Activated effector memory CD4-positive, alpha-beta T cell treated with Interleukin-2 at 50 U/mL for 16 hours (primary cell): Measurements from ENCODE around the gene ERCC8.
"Not testable (repeated sequence)": the region's sequence is repeated elsewhere in the genome, so short reads cannot be mapped to it uniquely, and the experiment has no call there.

Source experiments
- DNase-seq: peaks from one replicate; pipeline ENCODE4 v3.0.0-alpha.2; 2020

The ERCC8 gene, protein sequence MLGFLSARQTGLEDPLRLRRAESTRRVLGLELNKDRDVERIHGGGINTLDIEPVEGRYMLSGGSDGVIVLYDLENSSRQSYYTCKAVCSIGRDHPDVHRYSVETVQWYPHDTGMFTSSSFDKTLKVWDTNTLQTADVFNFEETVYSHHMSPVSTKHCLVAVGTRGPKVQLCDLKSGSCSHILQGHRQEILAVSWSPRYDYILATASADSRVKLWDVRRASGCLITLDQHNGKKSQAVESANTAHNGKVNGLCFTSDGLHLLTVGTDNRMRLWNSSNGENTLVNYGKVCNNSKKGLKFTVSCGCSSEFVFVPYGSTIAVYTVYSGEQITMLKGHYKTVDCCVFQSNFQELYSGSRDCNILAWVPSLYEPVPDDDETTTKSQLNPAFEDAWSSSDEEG

DNA sequence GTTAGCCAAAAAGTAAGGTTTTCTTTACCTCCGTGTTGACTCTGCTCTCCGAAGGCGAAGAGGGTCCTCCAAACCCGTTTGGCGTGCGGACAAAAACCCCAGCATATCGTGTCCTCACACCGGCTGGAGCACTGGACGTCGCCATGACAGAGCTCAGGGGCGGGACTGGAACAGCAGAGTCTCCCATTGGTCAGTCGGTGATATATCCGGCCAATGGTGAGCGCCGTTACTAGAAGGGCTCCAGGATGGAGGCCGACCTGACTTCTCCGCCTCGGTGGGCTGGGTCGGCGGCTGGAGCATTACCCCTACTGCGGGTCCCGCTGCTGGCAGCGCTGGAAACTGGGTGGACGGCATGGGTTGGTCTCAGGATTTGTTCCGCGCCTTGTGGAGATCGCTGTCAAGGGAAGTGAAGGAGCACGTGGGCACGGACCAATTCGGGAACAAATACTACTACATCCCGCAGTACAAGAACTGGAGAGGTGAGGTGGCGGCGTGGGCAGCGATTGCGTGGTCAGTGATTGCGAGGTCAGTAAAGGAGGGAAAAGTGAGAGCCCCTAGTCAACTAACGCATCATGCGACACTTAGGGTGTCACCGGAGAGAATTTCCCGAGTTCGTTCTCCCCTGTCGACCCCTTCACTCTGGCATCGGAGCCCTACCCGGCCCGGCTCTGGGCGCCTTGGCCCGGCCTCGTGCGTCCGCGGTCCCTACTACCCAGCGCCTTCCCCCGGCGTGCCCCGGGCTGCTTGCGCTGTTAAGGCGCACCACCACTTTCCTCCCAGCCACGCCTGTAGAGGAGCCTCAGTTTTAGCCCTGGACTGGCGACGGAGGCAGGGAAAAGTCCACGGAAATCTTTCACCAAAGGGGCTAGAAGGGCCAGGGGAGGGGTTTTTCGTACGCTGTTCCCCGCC lies at the start of gene ERCC8, which contains the start of gene NDUFAF2:
Gene ERCC8, minus strand, starts transcription at position 167 of the 909 bp plus-strand sequence. Its CDS starts 62 bp downstream, at position 105.
Gene NDUFAF2, plus strand, starts transcription at position 302 of the 909 bp plus-strand sequence. Its CDS starts 51 bp downstream, at position 353.
- DNase-seq, result peak; percentile 80

DNA sequence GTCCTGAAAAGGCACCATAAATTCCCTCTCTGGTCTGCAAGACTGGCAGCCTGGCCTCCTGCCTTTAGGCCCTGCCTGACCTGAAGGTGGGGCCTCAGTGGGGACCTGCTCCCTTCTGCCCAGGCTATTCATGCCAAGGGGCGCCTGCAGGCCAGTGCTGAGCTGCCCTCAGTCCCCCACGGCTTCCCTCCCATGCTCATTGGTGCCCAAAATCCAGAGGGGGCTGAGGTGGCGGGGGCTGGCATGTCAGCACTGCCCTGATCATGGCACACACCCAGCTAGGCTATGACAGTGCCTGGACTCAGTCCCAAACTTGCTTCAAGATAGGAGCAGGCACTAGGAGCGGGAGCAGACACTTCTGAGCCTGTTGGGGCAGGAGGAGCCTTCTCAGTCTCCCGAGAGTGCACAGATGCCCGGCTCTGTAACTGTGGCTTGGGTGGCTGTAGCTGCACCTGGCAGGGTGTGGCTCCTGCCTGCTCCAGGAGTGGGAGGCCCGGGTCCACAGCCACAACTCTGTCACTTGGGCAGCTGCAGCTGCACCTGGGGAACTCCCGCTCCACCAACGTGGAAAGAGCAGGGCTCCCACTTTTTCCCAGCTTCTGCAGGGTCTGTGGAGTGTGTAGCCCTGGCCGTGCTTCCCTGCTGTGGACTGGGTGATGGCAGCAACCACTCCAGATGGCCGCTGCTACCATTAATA lies 49.2 kb upstream of the ERCC8 start:
- no peak for DNase-seq

DNA sequence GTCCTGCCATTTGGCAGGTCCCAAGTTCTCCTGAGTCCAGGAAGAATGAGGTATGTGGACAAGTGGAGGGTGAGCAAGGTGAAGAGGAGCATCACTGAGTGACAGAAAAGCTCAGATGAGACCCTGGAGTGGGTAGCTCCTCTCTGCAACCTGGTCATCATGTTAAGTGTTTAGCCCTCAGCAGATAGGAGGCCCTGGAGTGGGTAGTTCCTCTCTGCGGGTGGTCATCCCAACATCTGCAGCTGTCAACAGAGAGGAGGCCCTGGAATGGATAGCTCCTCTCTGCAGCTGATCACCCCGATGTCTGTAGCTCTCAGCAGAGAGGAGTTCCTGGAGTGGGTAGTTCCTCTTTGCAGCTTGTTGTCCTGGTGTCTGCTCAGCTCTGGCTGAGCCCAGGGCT lies 48.6 kb upstream of the ERCC8 start:
- no peak for DNase-seq

DNA sequence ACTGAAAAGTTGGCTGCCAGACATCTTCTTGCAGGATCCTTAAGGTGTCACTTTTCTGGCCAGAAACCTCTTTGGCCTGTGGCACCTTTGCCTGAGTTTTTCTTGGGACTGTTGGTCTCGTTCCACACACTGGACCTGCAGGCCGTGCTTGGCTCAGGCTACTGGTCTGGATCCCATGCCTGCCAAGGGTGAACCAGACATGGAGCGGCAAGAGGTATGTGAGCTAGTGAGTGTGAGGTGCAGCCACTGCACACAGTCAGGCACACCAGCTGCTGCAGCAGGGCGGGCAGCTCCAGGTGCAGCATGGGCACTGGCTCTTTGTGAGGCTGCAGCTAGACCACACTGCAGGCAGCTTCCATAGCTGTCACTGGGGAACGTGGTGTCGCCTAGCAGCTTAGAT lies 48.0 kb upstream of the ERCC8 start:
- no peak for DNase-seq

DNA sequence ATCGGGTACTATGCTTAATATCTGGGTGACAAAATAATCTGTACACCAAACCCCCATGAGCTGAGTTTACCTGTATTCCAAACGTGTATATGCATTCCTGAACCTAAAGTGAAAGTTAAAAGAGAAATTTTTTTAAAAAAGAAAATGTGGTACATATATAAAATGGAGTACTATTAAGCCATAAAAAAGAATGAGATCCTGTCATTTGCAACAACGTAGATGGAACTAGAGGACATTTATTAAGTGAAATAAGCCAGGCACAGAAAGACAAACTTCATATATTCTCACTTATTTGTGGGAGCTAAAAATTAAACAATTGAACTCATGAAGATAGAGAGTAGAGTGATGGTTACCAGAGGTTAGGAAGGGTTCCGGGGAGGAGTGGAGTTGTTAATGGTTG lies 44.9 kb upstream of the ERCC8 start:
- no peak for DNase-seq

DNA sequence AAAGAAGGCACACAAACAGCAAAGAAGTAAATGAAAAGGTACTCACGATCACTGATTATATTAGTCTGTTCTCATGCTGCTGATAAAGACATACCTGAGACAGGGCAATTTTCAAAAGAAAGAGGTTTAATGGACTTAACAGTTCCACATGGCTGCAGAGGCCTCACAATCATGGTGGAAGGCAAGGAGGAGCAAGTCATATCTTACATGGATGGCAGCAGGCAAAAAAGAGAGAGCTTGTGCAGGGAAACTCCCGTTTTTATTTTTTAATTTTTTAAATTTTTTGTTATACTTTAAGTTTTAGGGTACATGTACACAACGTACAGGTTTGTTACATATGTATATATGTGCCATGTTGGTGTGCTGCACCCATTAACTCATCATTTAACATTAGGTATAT lies 37.3 kb upstream of the ERCC8 start:
- not testable (repeated sequence) for DNase-seq

DNA sequence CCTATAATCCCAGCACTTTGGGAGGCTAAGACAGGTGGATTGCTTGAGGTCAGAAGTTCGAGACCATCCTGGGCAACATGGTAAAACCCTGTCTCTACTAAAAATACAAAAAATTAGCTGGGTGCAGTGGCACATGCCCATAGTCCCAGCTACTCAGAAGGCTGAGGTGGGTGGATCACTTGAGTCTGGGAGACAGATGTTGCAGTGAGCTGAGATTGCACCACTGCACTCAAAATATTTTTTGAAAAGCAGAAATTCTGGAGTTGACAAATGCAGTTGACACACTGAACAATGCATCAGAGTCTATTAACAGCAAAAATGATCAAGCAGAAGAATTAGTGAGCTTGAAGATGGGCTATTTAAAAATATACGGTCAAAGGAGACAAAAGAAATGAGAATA lies 35.6 kb upstream of the ERCC8 start:
- no peak for DNase-seq

DNA sequence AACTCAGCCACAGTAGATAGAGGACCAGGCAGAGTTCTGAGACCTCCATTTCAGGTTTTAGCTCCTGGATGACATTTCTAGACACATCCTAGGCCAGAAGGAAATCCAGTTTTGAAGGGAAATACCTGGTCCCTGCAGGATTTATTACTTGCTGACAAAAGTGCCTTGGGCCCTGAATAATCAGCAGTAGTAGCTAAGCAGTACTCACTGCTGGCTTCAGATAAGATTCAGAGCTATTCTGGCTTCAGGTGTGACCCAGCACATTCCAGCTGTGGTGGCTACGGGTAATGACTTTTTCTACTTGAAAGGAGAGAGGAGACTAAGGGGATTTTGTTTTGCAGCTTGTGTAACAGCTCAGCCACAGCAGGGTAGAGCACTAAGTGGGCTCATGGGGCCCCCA lies 34.1 kb upstream of the ERCC8 start:
- no peak for DNase-seq

DNA sequence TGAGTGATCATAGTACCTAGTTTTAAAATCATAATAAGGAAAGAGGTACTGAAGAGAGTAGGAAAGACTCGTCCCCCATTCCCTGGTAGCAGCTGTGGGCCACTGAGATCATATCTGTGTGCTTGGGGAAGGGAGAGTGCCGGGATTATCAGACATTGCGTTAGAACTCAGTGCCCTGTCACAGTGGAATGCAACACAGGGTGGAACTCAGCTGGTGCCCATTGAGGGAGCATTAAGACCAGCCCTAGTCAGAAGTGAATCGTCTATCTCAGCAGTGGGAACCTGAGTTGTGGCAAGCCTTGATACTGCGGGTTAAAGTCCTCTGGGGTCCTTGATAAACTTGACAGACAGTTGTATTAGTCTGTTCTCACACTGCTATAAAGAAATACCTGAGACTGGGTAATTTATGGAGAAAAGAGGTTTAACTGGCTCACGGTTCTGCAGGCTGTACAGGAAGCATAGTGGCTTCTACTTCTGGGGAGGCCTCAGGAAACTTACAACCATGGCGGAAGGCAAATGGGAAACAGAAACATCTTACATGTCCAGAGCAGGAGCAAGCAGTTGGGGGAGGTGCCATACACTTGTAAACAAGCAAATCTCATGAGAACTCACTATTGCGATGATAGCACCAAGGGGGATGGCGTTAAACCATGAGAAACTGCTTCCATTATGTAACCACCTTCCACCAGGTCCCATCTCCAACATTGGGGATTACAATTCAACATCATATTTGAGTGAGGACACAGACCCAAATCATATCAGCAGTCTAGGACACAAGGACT lies 33.3 kb upstream of the ERCC8 start:
- DNase-seq, result no peak

DNA sequence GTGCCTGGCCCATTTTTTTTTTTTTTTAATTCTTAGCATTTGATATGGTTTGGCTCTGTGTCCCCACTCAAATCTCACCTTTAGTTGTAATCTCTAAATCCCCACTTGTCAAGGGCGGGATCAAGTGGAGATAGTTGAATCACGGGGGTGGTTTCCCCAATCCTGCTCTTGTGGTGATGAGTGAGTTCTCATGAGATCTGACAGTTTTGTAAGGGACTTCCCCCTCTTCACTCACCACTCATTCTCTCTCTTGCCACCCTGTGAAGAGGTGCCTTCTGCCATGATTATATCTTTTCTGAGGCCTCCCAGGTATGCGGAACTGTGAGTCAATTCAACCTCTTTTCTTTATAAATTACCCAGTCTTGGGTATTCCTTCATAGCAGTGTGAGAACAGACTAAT lies 27.4 kb upstream of the ERCC8 start:
- no peak for DNase-seq

DNA sequence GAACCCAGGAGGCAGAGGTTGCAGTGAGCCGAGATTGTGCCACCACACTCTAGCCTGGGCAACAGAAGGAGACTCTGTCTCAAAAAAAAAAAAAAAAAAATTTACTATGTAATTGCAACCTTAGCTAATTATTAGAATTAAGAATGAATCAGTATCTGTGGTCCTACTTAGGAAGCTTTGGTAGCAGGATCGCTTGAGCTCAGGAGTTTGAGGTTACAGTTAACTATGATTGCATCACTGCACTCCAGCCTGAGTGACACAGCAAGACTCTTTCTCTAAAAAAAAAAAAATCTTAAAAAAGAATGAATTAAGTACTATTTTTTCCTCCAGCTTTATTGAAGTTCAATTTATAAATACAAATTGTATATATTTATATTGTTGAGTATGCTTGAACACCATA lies 16.8 kb upstream of the ERCC8 start:
- no peak for DNase-seq

DNA sequence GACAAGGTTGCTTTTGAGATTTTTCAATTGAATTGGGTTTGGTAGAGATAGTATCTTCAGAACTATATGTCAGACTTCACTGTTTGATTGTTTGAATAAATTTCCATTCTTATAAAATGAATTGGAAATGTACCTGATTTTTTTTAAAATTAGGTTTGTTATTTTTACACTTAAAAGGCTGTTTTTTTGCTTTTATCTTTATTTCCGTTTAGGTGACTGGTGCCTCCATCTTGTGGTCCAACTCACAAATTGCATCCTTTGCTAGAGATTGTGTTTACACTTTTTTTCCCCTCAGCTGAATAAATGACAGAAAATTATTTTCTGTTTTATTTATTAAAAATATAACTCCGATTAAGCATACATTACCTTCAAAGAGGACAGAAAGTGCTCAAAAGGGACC lies 15.7 kb upstream of the ERCC8 start:
- DNase-seq, result no peak

DNA sequence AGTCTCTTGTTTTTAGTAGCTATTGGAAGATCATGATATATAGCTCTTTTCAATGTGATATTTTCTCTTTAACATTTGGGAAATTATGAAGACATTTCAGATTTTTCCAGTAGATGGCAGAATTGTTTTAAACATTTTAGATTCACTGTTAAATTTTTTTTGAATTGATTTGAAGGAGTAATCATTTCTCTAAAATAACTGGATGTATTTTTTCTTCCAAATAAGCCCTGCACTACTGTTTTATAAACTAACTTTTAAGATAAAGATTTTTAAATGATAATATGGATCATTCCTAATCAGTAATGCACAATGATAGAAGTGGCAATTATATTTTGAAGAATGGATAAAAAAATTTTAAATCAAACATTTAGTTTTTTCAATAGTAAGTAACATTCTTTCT lies 14.3 kb upstream of the ERCC8 start:
- no peak for DNase-seq

DNA sequence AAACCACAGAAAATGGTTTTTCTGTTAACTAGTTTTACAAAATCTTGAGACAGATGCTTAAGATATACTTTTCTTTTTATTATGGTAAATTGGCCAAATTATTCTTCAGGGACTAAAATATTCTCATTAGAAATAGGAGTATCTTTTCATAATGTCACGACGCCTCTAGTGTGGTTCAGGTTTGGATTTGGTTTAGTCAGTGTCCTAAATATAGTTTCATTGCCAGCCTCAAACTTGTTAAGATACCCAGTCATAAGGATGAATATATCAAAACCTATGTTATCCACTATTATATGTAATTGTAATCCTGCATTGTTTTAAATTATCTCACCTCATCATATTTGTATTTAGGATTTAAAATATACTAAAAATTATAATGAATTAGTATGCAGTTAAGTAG lies 13.8 kb upstream of the ERCC8 start:
- no peak for DNase-seq

DNA sequence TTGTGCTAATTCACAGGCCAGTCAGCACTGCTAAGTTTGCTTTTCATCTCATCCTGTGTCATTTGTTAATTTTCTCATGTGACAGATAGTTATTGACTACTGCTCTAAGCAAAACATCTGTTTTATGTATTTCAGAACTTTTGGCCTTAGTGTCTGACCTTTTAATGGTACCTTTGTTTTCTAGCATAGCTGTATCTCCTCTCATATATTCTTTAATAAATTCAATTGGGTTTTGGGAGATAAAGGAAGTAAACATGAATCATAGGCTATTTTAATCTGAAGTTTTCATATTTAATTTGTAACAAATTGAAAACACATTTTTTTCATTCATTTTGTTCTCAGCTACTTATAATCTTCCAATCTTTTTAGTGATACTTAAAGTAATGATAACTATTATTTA lies 13.2 kb upstream of the ERCC8 start:
- DNase-seq, result no peak

DNA sequence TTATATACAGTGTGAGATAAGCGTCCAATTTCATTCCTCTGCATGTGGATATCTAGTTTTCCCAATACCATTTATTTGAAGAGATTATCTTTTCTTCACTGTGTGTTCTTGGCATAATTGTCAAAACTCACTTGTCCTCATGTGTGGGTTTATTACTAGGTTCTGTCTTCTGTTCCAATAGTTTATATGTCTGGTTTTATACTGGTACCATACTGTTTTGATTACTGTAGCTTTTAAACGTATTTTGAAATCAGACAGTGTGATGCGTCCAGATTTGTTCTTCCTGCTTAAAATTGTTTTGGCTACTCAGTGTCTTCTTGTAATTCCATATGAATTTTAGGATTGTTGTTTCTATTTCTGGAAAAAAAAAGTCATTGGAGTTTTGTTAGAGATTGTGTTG lies 10.4 kb upstream of the ERCC8 start:
- DNase-seq, result no peak

DNA sequence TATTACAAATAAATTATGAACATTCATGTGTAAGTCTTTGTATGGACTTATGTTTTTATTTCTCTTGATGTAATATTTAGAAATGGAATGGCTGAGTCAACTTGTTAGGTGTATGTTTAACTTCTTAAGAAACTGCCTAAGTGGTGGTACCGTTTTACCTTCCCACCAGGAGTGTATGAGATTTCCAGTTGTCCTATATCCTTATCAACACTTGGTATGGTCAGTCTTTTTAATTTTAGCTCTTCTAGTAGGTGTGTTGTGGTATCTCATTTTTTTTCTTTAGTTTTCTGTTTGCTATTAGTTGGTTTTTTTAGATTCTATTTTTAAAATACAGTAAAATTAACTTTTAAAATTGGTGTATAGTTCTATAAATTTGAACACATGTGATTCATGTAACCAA lies 3.9 kb upstream of the ERCC8 start:
- DNase-seq, result no peak

DNA sequence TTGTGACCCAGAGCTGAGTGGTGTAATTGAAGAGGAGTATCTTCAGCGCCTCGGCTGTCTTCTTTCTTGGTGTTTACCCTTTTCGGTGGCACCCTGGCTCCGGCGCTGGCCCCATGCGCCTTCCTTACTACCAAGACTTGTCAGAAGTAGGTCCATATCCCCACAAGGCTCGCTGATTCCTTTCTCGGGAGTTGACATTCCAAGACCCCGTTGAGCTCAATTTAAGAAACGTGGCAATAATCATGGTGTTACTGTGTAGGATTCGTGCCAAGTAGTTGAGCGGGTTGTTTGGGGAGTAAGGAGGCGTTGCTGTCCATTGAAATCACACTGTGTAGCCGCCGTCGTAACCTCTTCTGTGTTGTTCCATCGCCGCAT lies 930 bp upstream of the ERCC8 start:
- no peak for DNase-seq

DNA sequence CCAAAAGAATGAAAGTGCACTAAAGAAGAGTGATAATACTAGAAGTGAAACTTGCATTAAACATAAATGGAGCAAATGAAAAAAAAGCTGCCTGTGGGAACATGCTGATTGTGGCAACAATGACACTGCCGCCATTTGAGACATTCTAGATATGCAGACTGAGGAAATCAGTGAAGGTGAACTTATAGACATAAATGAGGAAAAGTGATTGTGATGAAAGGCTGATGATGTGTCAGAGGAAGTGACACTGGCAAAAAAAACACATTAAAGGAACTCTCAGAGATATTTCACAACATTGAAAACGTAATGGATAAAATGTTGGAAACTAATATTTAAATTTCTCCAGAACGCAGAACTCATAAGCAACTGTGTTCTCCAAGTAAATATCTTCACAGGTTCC lies 1.2 kb downstream of the ERCC8 start:
- no peak for DNase-seq

DNA sequence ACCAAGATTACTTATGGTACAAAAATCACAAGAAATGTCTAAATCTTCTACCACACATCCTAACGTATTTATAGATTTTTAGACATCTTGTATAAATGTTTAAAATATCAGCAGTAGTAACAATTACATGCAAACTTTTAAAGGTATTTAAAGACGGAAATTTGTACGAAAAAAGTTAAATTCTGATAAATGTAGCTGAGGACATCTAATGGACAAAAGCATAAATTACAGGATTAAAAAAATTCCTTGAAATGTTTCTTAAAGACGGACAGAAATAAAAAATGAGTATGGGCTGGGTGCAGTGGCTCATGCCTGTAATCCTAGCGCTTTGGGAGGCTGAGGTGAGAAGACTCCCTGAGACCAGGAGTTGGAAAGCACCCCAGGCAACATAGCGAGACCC lies 15.8 kb downstream of the ERCC8 start:
- DNase-seq, result no peak

DNA sequence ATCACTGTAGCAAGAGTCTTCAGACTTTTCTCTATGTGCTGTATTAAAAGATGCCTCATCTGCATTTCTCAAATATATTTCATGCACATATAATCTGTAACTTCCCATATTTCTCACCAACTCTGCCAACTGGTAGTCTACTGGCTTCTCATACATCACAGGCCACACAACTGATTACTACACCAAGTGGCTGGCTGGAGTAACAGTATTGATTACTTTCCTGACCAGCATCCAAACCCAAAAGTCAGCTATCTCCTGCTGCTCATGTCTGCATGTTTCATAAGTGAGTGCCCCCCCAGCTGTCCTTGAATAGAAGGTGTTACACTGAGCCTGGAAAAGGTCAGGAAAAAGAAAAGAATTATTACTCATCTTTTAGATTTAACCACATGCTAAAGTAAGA lies 17.4 kb downstream of the ERCC8 start:
- no peak for DNase-seq

DNA sequence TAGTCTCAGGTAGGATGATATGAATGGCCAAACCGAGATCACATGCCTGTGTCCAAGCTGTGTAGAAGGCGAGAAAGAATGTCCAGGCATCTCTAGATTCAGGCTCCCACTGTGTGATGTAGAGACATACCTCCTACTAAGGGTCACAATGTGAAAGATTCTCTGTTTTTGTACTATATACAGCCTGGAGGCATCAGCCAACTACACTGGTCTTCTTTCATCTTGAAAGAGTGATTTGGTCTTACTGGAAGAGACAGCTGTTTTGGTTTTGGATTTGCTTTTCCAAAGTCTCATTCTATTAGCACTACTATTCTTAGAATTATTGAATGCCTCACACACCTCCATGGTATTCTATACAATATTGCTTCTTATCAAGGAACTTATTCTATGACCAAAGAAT lies 26.4 kb downstream of the ERCC8 start:
- no peak for DNase-seq

DNA sequence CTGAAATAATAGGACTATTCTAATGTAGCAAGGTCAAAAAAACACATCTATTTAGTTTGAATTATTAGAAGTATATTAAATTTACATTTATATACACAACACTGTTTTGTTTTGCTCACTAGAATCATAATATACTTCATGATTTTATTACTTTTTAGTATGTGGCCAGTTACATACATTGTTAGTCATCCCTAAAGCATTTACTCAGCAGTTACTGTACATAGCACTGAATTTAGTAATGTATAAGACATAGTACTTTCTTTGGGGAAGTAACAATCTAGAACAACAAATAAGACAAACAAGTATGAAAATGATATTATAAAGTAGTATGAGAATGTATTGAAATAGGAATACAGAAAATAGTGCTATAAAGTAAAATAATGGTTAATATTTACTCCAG lies 28.2 kb downstream of the ERCC8 start:
- no peak for DNase-seq
